NCI-H1436 treated with DMSO at 0.1 percent for 48 hours (cell line): Measurements from ENCODE around the gene FBXO39.
"Not testable (repeated sequence)": the region's sequence is repeated elsewhere in the genome, so short reads cannot be mapped to it uniquely, and the experiment has no call there.

Source experiments
- DNase-seq: peaks from one replicate; lab custom pipeline; 2025; lab: John Stamatoyannopoulos, UW

Gene FBXO39

DNA sequence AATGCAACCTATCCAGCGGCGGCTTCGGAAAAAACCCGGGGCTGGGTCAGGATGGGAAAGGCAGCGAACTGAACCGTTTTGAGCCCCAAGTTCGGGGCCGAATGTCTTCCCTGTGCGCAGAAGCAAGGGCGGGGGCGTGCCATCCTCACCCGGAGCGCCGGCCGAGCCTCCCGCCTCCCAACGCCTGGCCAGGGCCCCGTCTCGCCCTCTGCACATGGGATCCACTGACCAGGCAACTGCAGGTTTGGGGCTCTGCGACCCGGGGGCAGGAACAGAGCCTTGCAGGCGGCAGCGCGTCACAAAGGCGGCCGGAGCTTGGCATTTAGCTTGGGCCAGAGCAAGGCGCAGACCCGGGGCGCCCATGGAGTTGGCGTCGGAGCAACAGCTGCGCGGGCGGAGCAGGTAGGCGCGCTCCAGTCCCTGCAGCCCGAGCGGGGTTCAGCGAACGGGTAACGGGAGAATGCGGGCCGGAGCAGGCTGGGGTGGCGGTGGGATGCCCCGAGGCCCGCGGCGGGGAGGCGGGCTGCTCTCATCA, at the start of gene FBXO39:
Gene FBXO39 (plus strand): TSS at position 345 of the 535 bp plus-strand sequence. CDS start 3,654 bp downstream, outside the sequence.
- no peak for DNase-seq

DNA sequence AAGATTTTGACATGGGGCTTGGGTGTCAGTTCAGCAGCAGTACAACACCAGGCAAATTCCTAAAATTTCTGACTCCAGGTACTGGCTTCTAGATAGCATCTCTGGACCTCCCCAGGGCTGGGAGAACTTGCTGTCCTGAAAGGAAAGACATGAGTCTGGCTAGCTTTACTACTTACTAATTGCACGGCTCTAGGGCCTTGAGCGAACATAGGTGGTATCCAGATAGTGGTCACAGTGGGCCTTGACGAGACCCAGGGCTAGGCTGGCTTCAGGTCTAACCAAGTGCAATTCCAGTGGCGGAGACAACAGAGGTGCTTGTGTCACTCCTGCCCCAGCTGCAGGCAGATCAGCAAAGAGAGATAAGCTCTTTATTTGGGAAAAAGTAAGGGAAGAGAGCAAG, 46.5 kb upstream of the FBXO39 start:
- DNase-seq: no peak

DNA sequence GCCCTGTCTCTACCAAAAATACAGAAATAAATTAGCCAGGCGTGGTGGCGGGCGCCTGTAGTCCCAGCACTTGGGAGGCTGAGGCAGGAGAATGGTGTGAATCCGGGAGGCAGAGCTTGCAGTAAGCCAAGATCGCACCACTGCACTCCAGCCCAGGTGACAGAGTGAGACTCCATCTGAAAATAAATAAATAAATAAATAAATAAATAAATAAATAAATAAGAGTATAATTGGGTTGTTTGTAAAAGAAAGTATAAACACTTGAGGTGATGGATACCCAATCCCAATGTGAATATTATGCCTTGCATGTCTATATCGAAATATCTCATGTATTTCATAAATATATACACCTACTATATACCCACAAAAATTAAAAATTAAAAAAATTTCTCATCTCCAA, 29.4 kb upstream of the FBXO39 start:
- not testable (repeated sequence) for DNase-seq

DNA sequence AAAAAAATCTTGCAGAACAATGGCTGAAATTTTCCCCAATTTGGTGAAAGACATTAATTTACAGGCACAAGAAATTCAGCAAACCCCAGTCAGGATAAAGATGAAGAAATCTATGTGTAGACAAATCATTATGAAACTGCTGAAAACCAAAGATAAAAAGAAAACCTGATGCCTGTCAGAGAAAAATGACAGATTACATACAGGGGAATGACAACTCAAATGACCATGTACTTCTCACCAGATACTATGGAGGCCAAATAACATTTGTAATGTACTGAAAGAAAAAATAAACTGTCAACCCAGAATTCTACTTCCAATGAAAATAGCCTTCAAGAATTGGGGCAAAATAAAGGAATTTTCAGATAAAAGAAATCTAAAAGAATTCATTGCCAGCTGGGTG, 27.4 kb upstream of the FBXO39 start:
- no peak for DNase-seq

DNA sequence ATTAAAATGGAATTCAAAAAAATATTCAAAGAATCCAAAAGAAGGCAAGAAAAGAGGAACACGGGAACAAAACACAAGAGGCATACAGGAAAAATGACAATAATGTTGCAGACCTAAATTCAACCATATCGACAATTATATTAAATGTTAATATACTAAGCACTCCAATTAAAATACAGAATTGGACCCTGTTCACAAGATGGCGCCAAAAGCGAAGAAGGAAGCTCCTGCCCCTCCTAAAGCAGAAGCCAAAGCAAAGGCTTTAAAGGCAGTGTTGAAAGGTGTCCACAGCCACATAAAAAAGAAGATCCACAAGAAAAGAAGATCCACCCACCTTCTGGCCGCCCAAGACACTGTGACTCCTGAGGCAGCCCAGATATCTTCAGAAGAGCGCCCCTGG, 26.5 kb upstream of the FBXO39 start:
- no peak for DNase-seq

DNA sequence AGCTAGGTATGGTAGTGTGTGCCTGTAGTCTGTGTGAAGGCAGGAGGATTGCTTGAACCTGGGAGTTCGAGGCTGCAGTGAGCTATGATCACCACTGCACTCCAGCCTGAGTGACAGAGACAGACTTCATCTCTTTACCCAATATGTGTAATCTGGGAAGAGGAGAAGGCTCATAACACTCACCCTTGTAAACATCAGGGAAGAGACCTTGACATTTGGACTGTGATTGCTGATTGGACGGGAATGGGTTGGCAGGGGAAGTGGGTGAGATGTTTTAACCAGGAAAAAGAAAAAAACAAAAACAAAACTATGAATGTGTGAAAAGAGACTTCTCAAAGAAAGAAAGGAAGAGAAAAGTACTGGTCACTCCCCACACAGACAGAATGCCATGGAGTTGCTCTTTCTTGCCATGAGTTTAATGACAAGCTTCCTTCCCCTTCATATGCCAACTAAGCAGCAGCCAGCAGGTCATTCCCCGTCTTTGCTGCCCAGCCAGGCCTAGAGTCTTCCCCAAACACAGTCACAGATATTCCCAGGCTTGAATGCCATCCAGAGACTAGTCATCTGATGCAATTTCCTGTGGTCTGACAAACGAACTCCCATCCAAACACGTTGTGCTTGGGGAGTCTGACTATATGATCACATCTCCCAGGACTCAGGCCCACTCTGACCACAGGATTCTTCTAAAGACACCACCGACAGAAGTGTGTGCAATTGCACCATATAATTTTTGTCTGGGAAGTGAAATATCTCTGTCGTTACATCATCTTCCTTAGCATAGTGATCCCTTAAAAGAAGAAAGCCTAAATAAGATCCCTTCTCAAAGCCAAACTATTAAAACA, 23.7 kb upstream of the FBXO39 start:
- DNase-seq: no peak

DNA sequence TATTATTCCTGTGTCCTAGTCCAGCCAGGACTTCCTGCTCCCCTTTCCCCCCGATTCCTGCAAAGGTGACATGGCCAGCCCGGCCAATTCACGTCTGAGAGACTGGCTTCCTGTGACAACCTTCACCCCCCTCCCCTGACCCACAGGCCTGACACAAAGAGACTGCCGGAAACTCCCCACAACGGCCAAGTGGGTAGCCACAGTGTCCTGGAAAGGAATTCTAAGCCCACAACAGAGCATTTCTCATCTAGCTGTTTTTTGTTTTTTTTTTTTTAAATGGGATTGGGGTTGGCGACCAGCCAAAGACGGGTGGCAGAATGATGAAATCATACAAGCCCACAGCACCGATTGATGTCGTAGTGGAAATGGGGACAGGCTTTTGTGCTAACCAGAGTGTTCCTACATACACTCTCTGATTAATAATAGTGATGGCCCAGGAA, 23.0 kb upstream of the FBXO39 start:
- DNase-seq: no peak

DNA sequence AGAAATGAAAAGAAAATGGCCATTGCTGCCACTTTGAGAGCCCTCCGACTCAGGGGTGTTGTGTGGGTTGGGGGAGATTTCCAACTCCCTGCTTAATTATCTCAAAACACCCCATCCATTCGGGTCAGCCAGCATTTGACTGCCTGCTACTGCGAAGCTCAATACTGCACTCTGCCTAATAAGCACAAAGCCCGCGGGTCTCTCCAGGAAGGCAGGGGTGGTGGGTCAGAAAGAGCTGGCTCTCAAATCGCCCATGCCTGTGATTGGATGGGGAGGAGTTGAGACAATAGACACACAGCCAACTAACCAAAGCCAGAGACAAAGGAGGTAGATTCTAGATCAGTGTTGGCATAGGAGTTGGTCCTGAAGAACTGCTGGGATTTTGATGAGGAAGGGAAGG, 22.5 kb upstream of the FBXO39 start:
- DNase-seq: no peak

DNA sequence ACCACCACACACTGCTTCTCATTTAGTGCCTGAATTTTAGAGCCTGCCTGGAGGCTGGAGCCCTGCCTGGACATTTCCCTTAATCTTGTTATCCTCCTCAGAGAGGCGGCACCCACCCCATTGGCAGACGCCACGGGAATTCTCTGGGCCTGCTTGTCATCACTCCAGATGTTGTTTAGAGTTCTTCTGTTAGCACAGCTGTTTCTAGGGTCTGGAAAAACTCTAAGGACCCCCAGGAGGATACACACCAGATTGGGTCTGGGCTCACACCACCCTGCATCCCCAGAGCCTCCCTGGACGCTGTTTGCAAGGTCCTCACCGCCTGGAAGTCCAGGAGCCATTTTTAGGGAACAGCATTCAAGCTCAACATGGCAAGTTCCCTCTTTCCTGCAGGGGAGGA, 20.7 kb upstream of the FBXO39 start:
- no peak for DNase-seq

DNA sequence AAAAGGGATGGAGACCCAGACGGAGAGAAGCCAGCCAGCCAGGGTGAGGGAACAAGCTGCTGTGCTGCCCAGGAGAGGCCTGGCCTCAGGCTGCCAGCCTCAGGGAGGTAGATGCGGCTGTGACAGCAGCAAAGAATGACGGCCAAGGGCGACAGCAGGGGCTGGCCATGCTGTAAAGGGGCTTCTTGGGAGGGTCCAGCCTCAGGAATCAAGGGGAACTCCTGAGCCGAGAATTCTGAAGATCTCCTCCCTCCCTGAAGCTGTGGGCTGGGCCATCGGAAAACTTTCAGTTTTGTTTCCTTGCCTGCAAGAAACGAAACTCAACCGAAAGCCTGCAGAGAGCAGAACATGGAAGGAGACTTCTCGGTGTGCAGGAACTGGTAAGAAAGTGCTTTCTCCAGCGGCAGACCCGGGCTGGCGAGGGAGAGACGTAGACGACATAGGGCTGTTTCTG, 20.3 kb upstream of the FBXO39 start, which contains the start of gene XAF1:
Gene XAF1 (plus strand): TSS at position 316 of the 454 bp plus-strand sequence. CDS start 33 bp downstream, at position 349.
- DNase-seq: no peak

DNA sequence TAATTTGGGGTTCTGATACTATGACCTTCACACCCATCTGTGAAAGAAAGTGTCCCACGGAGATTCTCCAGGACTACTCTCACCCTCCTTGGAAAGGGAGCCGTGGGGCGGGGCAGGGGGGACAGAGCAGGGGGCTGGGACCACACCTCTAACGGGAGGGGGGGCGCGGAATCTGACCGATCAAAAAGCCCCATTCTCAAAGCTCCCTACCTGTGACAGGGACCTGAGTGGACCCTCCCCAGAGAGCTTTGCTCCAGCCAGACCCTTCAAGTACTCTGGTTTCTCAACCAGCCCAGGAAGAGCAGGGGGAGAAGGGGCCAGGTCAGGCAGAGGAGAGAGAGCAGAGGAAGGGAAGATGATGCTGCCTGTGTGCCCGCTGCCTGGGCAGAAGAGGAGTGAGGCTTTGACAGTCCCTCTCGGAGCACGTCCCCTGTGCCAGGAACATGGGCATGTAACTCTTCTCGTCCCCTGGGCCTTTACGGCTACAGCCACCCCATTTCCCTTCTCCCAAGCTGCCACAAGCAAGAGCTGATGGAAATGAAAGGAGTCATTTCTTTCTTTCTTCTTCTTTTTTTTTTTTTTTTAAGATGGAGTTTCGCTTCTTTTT, 19.5 kb upstream of the FBXO39 start:
- no peak for DNase-seq

DNA sequence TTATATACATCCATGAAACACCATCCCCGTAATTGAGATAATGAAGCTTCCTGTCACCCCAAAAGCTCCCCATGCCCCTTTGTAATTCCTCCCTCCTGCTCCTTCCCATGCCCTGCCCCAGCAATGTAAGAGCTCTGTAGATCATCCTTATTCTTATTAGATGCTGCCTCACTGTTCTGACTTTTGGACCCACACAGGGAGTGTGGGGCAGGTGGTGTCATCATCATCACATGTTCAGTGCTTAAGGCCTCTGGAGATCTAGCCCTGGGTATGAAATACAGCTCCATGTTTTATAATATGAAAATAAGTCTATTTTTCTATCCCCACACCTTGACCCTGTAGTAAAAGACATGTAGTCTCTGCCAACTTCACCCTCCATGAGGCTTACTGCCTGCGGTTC, 18.3 kb upstream of the FBXO39 start:
- DNase-seq: no peak

DNA sequence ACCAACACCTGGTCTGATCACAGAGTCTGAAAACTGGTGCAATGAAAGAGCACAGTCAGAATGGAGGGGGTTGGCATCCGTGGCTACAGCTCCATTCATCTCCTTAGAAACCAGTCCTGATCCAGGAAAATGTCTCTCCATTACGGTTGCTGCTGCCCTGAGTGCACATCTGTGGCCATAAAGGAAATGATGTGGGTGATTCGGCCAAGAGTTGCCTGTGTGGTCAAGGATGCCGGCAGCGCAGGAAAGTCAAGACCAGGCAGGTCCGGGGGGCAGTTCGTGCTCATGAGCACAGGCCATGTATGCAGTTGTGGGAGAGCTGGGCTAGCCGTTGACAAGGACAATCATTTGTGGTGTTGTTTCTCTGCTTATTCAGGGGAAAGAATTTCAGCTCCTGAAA, 14.2 kb upstream of the FBXO39 start:
- no peak for DNase-seq

DNA sequence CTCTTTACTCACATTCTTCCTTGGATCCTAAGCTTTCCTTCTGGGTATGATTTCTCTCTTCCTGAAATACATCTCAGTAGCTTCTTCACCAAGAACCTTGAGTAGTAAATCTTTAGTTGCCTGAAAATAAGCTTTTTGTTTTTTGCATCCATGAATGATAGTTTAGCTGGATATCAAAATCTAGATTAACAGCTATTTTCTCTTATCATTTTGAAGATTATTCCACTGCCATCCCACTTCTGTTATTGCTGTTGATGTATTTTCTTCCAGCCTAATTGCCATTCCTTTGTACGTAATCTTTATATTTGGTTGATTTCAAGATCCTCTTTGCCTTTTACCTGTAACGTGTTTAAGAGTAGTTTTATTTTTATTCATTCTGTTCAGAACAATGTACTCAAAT, 7.6 kb upstream of the FBXO39 start:
- no peak for DNase-seq

DNA sequence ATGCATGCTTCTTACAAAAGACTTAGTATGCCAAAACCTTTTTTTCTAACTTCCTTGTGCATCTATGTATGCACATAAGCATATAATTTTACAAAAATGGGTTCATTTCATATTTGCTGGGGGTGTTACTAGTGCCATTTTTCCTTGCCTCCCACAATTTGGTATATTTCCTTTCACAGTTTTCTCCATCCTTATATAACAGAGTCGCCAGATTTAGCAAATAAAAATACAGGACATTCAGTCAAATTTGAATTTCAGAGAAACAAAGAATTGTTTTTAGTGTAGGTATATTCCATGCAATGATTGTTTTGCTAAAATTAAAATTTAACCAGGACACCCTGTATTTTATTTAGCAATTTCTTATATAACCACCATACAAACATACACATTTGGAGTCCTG, 4.0 kb upstream of the FBXO39 start:
- no peak for DNase-seq

DNA sequence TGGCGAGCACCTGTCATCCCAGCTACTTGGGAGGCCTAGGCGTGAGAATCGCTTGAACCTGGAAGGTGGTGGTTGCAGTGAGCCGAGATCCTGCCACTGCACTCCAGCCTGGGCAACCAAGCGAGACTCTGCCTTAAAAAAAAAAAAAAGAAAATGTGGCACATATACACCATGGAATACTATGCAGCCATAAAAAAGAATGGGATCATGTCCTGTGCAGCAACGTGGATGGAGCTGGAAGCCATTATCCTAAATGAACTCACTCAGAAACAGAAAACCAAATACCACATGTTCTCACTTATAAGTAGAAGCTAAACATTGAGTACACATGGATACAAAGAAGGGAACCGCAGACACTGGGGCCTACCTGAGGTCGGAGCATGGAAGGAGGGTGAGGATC, 1.1 kb upstream of the FBXO39 start:
- DNase-seq: not testable (repeated sequence)

DNA sequence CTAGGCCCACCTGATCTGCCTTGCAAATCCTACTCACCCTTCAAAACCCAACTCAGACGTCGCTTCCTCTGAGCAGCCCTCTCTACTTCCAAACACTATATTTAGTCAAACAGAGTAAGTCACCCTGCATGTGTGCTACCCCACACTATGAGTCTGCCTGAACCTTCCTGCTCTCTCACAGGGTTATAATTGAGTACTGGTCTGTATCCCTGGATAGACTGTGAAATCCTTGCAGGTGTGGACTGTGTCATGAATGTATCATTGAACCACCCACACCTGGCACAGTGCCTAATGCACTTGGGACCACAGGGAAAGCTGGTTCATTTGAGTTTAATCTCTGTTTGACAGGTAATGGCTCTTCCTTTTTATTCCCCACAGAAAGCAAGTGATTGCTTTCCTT, 3.4 kb downstream of the FBXO39 start:
- no peak for DNase-seq

DNA sequence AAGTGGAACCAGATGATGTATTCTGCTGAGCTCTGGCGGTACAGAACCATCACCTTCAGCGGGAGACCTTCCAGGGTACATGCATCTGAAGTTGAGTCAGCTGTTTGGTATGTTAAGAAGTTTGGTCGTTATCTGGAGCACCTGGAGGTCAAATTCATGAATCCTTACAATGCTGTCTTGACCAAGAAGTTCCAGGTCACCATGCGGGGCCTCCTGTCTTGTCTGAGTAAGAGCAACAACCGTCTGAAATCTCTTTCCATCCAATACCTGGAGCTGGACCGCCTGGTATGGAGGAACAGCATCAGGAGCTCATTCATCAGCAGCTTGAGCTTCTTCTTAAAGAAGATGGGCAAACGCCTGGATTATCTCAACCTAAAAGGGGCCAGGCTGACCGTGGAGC, 4.0 kb downstream of the FBXO39 start:
- no peak for DNase-seq

DNA sequence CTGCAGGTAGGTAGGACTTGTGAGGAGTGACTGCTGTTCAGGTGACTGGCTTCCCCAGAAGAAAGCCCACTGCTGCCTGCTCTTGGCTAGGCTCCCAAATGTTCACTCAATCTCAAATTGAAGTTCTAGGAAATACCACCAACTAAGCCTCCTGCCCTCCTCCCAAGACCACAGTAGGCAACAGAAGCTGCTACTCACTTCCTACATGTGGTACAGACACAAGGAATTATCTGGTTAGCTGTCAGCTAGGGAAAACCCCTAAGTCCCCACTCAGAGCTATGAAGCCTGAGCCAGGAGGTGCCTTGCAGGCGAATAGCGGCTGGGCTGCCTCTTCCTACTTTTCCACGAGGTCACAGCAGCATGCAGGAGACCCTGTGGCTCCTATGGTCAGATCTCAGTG, 4.9 kb downstream of the FBXO39 start:
- no peak for DNase-seq

DNA sequence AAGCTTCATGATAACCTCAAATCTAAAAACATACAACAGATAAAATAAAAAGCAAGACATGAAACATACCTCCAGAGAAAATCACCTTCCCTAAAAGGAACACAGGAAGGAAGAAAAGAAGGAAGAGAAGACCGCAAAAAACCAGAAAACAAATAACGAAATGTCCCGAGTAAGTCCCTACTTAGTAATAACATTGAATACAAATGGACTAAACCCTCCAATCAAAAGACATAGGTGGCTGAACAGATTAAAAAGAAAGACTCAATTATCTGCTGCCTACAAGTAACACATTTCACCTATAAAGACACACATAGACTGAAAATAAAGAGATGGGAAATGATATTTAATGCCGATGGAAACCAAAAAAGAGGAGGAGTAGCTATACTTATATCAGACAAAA, 6.2 kb downstream of the FBXO39 start:
- DNase-seq: no peak

DNA sequence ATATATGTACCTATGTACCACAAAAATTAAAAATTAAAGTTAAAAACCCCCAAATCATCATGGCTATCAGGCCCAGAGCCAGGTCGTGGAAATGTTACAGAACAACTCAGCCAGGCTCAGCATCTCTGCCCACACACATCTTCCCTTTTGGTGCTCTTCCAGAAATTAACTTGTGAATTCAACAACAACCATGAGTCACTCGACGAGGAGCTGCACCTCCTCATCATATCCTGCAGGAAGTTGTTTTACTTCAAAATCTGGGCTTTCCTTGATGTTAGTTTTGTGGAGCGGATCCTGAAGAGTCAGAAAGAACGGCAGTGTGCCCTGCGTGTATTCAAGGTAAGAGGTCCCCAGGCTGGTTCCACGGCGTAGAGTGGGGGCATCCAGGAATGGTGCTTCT, 10.6 kb downstream of the FBXO39 start:
- DNase-seq: no peak

DNA sequence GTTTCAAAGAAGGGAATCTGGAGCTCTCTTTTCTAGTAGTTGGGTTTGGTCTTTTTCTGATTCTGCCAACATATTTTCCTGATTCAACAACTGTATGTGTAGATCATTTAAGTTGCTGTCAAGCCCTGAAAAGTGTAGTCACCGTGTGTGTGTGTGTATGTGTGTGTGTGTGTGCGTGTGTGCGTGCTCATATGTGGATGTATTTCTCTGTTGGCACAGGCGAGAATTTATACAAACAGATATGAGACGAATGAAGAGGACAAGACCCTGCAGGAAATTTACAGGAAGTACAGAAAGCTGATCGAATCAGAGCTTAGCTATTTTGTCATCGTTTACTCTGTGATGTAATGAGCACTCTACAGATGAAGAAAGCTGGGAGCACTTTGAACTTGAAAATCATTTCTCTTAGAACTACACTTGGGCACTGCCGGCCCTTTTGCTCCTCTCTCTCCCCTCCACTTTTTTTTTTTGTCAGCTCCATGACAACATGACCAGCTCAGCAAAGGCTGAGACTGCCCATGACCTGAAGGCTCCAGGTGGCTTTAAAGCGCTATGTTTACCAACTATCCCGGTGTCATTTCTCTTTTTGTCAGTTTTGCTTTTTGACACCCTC, 11.2 kb downstream of the FBXO39 start:
- no peak for DNase-seq

DNA sequence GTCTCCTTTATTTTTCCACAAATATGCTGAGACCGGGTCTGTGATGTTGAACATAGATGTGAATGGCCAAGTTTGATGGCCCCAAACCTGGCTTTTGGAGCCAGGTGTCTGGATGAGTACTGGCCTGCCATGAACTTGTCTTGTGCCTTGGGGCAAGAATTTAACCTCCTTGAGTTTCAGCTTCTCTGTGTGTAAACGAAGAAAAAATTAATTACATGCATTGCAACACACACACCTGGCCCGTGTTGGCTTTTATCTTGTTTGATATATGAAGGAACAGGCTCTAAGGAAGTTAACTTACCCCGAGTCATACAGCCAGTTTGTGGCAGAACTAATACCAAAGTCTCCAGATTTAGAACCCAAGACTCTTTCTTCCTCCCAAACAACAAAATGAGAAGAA, 13.1 kb downstream of the FBXO39 start:
- DNase-seq: no peak
